Inflammatory macrophage (primary cell): Measurements from ENCODE around the gene TEX14.
"Not testable (repeated sequence)": the region's sequence is repeated elsewhere in the genome, so short reads cannot be mapped to it uniquely, and the experiment has no call there.

Experiments used
- DNase-seq, 2 donors: peaks; one replicate each; pipeline ENCODE4 v3.0.0-alpha.2; 2020 to 2022

TEX14 gene

GRCh38 chr17:58595194-58595792, 96.6 kb downstream of the TEX14 start:
- no peak for DNase-seq

GRCh38 chr17:58593123-58593522, 98.7 kb downstream of the TEX14 start:
- DNase-seq, result no peak

- no peak for DNase-seq
Measured at GRCh38 chr17:58591455-58591854, 100.4 kb downstream of the TEX14 start.

- no peak for DNase-seq
Measured at GRCh38 chr17:58590377-58590776, 101.5 kb downstream of the TEX14 start.

GRCh38 chr17:58587713-58588117, 104.1 kb downstream of the TEX14 start:
- DNase-seq, result peak; percentile 47 to 54

GRCh38 chr17:58586009-58586644, 105.7 kb downstream of the TEX14 start:
- DNase-seq, result no peak

GRCh38 chr17:58585554-58585953, 106.3 kb downstream of the TEX14 start:
- DNase-seq, result no peak

GRCh38 chr17:58583486-58583885, 108.4 kb downstream of the TEX14 start:
- no peak for DNase-seq

- DNase-seq, result not testable (repeated sequence)
Measured at GRCh38 chr17:58582718-58583117, 109.1 kb downstream of the TEX14 start.

- no peak for DNase-seq
Measured at GRCh38 chr17:58580671-58581070, 111.2 kb downstream of the TEX14 start.

GRCh38 chr17:58577696-58578095, 114.1 kb downstream of the TEX14 start:
- peak; percentile 58 to 60 for DNase-seq

- DNase-seq, result no peak
Measured at GRCh38 chr17:58576679-58577367, 115.0 kb downstream of the TEX14 start.

GRCh38 chr17:58575511-58575910, 116.3 kb downstream of the TEX14 start:
- DNase-seq, result peak in 1 of 2 donors; percentile 28

GRCh38 chr17:58574025-58574424, 117.8 kb downstream of the TEX14 start:
- DNase-seq, result no peak

GRCh38 chr17:58572846-58573245, 119.0 kb downstream of the TEX14 start:
- no peak for DNase-seq

- no peak for DNase-seq
Measured at GRCh38 chr17:58570758-58571157, 121.1 kb downstream of the TEX14 start.

GRCh38 chr17:58569196-58569595, 122.6 kb downstream of the TEX14 start:
- DNase-seq, result peak; percentile 59 to 76

GRCh38 chr17:58568044-58568799, 123.6 kb downstream of the TEX14 start:
- peak; percentile 82 to 88 for DNase-seq

- peak; percentile 14 to 34 for DNase-seq
Measured at GRCh38 chr17:58565389-58566311, 126.2 kb downstream of the TEX14 start.

GRCh38 chr17:58564971-58565370, 126.9 kb downstream of the TEX14 start:
- no peak for DNase-seq

- DNase-seq, result peak in 1 of 2 donors; percentile 36
Measured at GRCh38 chr17:58564243-58564642, 127.6 kb downstream of the TEX14 start.

- no peak for DNase-seq
Measured at GRCh38 chr17:58560511-58560910, 131.3 kb downstream of the TEX14 start.
